K562 (cell line): ENCODE measurements around the gene SPINT1. TPM values are rescaled to one million over a fixed set of nuclear protein-coding genes. Genes with fewer than 3 reads are reported as not detected.
A peak's percentile ranks its signal among the peaks of the same experiment; 100 is the strongest.

ENCODE experiments used
- CBFA2T3 ChIP-seq: fragments of 450-650 bp; IDR thresholded peaks from 2 replicates; pipeline ENCODE4 v1.6.1; 2017
- CREM ChIP-seq: IDR thresholded peaks from 2 replicates; pipeline ENCODE4 v1.6.1; 2014; ENCODE audit warnings: antibody characterized with exemption, low read depth
- HNRNPH1 ChIP-seq: fragments of 200-400 bp; formaldehyde crosslinking; optimal IDR thresholded peaks from 2 replicates; pipeline ENCODE3; 2017; ENCODE audit warnings: low read depth, mild to moderate bottlenecking, low read length, moderate library complexity
- IFI16 ChIP-seq: fragments of 250-450 bp; sonication (Bioruptor Pico); IDR thresholded peaks from 2 replicates; pipeline ENCODE4 v2.1.2; 2022; ENCODE audit warnings: mild to moderate bottlenecking, inconsistent platforms
- KDM2B ChIP-seq: fragments of 250-450 bp; sonication (Bioruptor Pico); IDR thresholded peaks from 2 replicates; pipeline ENCODE4 v1.8.0; 2021; ENCODE audit warnings: mild to moderate bottlenecking, moderate library complexity
- KLF13 ChIP-seq: fragments of 450-650 bp; IDR thresholded peaks from 2 replicates; pipeline ENCODE4 v1.6.1; 2016; ENCODE audit warnings: missing genetic modification characterization, low read depth, mild to moderate bottlenecking, missing compliant biosample characterization, moderate library complexity, borderline replicate concordance
- LCOR ChIP-seq: sonication (generic); formaldehyde crosslinking; IDR thresholded peaks from 2 replicates; pipeline ENCODE4 v1.8.0; 2022; ENCODE audit warnings: mild to moderate bottlenecking, missing genetic modification reagents
- PHF20 ChIP-seq: fragments of 450-650 bp; IDR thresholded peaks from 2 replicates; pipeline ENCODE4 v1.6.1; 2018; ENCODE audit not compliant: partially characterized antibody
- ZNF232 ChIP-seq: sonication (generic); formaldehyde crosslinking; IDR thresholded peaks from 2 replicates; pipeline ENCODE4 v1.8.0; 2022; ENCODE audit warnings: mild to moderate bottlenecking, missing genetic modification reagents
- polyA plus RNA-seq, 8 experiments: library from polyadenylated mRNA; depleted of rRNA in 4 of 8; stranded (reverse) in 5 of 8; unstranded in 3 of 8; fragments of >200 nt; fragmentation: Nextera tagmentation in 2 of 8; fragmentation: Illumina TruSeq in 1 of 8; extraction: Ambion mirVana in 2 of 8; extraction: Trizol in 1 of 8; gene quantifications; 2 replicates each; pipeline versions ENCODE4 v1.2.1 to v1.2.3, GENCODE V29; 2011 to 2014; ENCODE audit warnings: inconsistent platforms in 1 of 8, missing spikeins in 1 of 8
- total RNA-seq, 7 experiments: library from RNA; depleted of rRNA in 6 of 7; stranded (reverse); fragments of >200 nt in 6 of 7; fragmentation: Illumina TruSeq in 2 of 7; extraction: Trizol in 2 of 7; gene quantifications; 2 replicates each; pipeline versions ENCODE4 v1.2.1 to v1.2.3, GENCODE V29; 2011 to 2021; ENCODE audit warnings: low replicate concordance in 1 of 7
- TF ChIP-seq, protein P1 (sequence below), 3 experiments: fragments of 200-800 bp in 1 of 3; fragments of 250-450 bp in 1 of 3; fragments of 450-650 bp in 1 of 3; sonication (Bioruptor Pico) in 1 of 3; sonication (Bioruptor generic) in 1 of 3; formaldehyde crosslinking in 1 of 3; IDR thresholded peaks; 2 replicates each; pipeline versions ENCODE4 v1.6.1 to v1.8.0; 2016 to 2022; ENCODE audit warnings: mild to moderate bottlenecking in 2 of 3, missing genetic modification characterization in 2 of 3, missing compliant biosample characterization in 1 of 3, moderate library complexity in 1 of 3
- TF ChIP-seq, protein P2 (sequence below): fragments of 450-650 bp; formaldehyde crosslinking; IDR thresholded peaks from 2 replicates; pipeline ENCODE4 v1.4.0; 2022; ENCODE audit warnings: missing genetic modification characterization
- TF ChIP-seq, protein P3 (sequence below): sonication (generic); formaldehyde crosslinking; IDR thresholded peaks from 2 replicates; pipeline ENCODE4 v1.8.1; 2023; ENCODE audit warnings: mild to moderate bottlenecking, missing genetic modification reagents, moderate library complexity
- TF ChIP-seq, protein P4 (sequence below): sonication (generic); formaldehyde crosslinking; IDR thresholded peaks from 2 replicates; pipeline ENCODE4 v1.9.0; 2022; ENCODE audit warnings: mild to moderate bottlenecking, missing genetic modification reagents
- TF ChIP-seq, protein P5 (sequence below): sonication (generic); formaldehyde crosslinking; IDR thresholded peaks from 2 replicates; pipeline ENCODE4 v1.8.0; 2023; ENCODE audit warnings: mild to moderate bottlenecking, missing genetic modification reagents

The SPINT1 gene
- total and polyA plus RNA-seq, 9 of the 15 experiments (the other 6 are each of a cell fraction or from before 2014, with no cell fraction given), result 0.78 to 4.5 (median 1.5) TPM

GRCh38 chr15:40894681-40895448, 51.0 kb downstream of the SPINT1 start (continued):
- TF ChIP-seq, protein P1, sequence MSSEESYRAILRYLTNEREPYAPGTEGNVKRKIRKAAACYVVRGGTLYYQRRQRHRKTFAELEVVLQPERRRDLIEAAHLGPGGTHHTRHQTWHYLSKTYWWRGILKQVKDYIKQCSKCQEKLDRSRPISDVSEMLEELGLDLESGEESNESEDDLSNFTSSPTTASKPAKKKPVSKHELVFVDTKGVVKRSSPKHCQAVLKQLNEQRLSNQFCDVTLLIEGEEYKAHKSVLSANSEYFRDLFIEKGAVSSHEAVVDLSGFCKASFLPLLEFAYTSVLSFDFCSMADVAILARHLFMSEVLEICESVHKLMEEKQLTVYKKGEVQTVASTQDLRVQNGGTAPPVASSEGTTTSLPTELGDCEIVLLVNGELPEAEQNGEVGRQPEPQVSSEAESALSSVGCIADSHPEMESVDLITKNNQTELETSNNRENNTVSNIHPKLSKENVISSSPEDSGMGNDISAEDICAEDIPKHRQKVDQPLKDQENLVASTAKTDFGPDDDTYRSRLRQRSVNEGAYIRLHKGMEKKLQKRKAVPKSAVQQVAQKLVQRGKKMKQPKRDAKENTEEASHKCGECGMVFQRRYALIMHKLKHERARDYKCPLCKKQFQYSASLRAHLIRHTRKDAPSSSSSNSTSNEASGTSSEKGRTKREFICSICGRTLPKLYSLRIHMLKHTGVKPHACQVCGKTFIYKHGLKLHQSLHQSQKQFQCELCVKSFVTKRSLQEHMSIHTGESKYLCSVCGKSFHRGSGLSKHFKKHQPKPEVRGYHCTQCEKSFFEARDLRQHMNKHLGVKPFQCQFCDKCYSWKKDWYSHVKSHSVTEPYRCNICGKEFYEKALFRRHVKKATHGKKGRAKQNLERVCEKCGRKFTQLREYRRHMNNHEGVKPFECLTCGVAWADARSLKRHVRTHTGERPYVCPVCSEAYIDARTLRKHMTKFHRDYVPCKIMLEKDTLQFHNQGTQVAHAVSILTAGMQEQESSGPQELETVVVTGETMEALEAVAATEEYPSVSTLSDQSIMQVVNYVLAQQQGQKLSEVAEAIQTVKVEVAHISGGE (CRISPR knock-in tag; IDR thresholded peaks at IDR 0.05), result 0 out of 6 replicates have a peak, but pooled peaks of 1 of the 3 experiments have one; percentile 6
- TF ChIP-seq, protein P2, sequence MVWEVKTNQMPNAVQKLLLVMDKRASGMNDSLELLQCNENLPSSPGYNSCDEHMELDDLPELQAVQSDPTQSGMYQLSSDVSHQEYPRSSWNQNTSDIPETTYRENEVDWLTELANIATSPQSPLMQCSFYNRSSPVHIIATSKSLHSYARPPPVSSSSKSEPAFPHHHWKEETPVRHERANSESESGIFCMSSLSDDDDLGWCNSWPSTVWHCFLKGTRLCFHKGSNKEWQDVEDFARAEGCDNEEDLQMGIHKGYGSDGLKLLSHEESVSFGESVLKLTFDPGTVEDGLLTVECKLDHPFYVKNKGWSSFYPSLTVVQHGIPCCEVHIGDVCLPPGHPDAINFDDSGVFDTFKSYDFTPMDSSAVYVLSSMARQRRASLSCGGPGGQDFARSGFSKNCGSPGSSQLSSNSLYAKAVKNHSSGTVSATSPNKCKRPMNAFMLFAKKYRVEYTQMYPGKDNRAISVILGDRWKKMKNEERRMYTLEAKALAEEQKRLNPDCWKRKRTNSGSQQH (CRISPR knock-in tag), result 0 out of 2 replicates have a peak, but pooled peaks have one; percentile 45
- TF ChIP-seq HNRNPH1 (no peak), KLF13 (tag) (no peak), CBFA2T3 (peak; percentile 26; the same call in 1 of the 2 replicates), IFI16 (CRISPR knock-in tag) (no peak), CREM (peak; percentile 62), LCOR (CRISPR knock-in tag) (peak; percentile 89), PHF20 (peak; percentile 51), ZNF232 (peak; percentile 87; the same call in 1 of the 2 replicates), KDM2B (CRISPR knock-in tag) (no peak)
- TF ChIP-seq, protein P3, sequence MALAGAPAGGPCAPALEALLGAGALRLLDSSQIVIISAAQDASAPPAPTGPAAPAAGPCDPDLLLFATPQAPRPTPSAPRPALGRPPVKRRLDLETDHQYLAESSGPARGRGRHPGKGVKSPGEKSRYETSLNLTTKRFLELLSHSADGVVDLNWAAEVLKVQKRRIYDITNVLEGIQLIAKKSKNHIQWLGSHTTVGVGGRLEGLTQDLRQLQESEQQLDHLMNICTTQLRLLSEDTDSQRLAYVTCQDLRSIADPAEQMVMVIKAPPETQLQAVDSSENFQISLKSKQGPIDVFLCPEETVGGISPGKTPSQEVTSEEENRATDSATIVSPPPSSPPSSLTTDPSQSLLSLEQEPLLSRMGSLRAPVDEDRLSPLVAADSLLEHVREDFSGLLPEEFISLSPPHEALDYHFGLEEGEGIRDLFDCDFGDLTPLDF (CRISPR knock-in tag), result 0 out of 2 replicates have a peak, but pooled peaks have one; percentile 51
- TF ChIP-seq, protein P4, sequence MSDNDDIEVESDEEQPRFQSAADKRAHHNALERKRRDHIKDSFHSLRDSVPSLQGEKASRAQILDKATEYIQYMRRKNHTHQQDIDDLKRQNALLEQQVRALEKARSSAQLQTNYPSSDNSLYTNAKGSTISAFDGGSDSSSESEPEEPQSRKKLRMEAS (CRISPR knock-in tag), result peak; percentile 73
- TF ChIP-seq, protein P5, sequence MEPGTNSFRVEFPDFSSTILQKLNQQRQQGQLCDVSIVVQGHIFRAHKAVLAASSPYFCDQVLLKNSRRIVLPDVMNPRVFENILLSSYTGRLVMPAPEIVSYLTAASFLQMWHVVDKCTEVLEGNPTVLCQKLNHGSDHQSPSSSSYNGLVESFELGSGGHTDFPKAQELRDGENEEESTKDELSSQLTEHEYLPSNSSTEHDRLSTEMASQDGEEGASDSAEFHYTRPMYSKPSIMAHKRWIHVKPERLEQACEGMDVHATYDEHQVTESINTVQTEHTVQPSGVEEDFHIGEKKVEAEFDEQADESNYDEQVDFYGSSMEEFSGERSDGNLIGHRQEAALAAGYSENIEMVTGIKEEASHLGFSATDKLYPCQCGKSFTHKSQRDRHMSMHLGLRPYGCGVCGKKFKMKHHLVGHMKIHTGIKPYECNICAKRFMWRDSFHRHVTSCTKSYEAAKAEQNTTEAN (CRISPR knock-in tag), result peak; percentile 47; the same call in 1 of the 2 replicates
